ENCODE data around the gene ZFYVE16. TPM values are rescaled to one million over a fixed set of nuclear protein-coding genes. Genes with fewer than 3 reads are reported as not detected.

ZFYVE16 gene
- total RNA-seq, 1 donor from 2014 or later: 74.4 TPM

- Mint-ChIP-seq H3K27ac (no peak overlapping the region), H3K9me3 (ENCODE audit: low read depth) (peaks cover 6% of the 10 kb centered on the region), H3K27me3 (no peaks in the 10 kb centered on the region), H3K36me3 (ENCODE audit: insufficient read depth) (no peaks in the 10 kb centered on the region), H3K4me3 (ENCODE audit: low read depth) (no peak overlapping the region), H3K4me1 (ENCODE audit: low read depth) (no peaks in the 10 kb centered on the region)
- DNase-seq (ENCODE audit: low spot score, unreplicated experiment): no peak
- TF ChIP-seq CTCF (IDR thresholded peaks at IDR 0.05; ENCODE audit: unreplicated experiment): no peak
These were observed 88.0 kb downstream of the ZFYVE16 start for GRCh38 chr5:80495891-80496290.

- Mint-ChIP-seq H3K4me3 (ENCODE audit: low read depth) (no peak overlapping the region), H3K27ac (no peak overlapping the region), H3K9me3 (ENCODE audit: low read depth) (no peaks in the 10 kb centered on the region), H3K36me3 (ENCODE audit: insufficient read depth) (no peaks in the 10 kb centered on the region), H3K27me3 (no peaks in the 10 kb centered on the region), H3K4me1 (ENCODE audit: low read depth) (peaks cover 2% of the 10 kb centered on the region)
- DNase-seq (ENCODE audit: low spot score, unreplicated experiment): no peak
- TF ChIP-seq CTCF (IDR thresholded peaks at IDR 0.05; ENCODE audit: unreplicated experiment): no peak
These were observed 94.9 kb downstream of the ZFYVE16 start for GRCh38 chr5:80502800-80503199.

- Mint-ChIP-seq H3K27me3 (no peaks in the 10 kb centered on the region), H3K27ac (no peak overlapping the region), H3K9me3 (ENCODE audit: low read depth) (no peaks in the 10 kb centered on the region), H3K4me1 (ENCODE audit: low read depth) (peaks cover 2% of the 10 kb centered on the region), H3K36me3 (ENCODE audit: insufficient read depth) (no peaks in the 10 kb centered on the region), H3K4me3 (ENCODE audit: low read depth) (no peak overlapping the region)
- no peak for TF ChIP-seq CTCF (IDR thresholded peaks at IDR 0.05; ENCODE audit: unreplicated experiment)
- DNase-seq (ENCODE audit: low spot score, unreplicated experiment): no peak
These were observed 95.8 kb downstream of the ZFYVE16 start for GRCh38 chr5:80503641-80504040.

GRCh38 chr5:80504833-80505232 lies 97.0 kb downstream of the ZFYVE16 start:
- no peak overlapping the region for H3K27ac Mint-ChIP-seq
- no peaks in the 10 kb centered on the region for H3K36me3 Mint-ChIP-seq (ENCODE audit: insufficient read depth)
- no peak for DNase-seq (ENCODE audit: low spot score, unreplicated experiment)
- no peak overlapping the region for H3K4me3 Mint-ChIP-seq (ENCODE audit: low read depth)
- no peaks in the 10 kb centered on the region for H3K27me3 Mint-ChIP-seq
- H3K4me1 Mint-ChIP-seq (ENCODE audit: low read depth): peaks cover 2% of the 10 kb centered on the region
- TF ChIP-seq CTCF (IDR thresholded peaks at IDR 0.05; ENCODE audit: unreplicated experiment): no peak
- no peaks in the 10 kb centered on the region for H3K9me3 Mint-ChIP-seq (ENCODE audit: low read depth)

- no peak for DNase-seq (ENCODE audit: low spot score, unreplicated experiment)
- H3K27ac Mint-ChIP-seq: no peak overlapping the region
- TF ChIP-seq CTCF (IDR thresholded peaks at IDR 0.05; ENCODE audit: unreplicated experiment): no peak
- H3K4me1 Mint-ChIP-seq (ENCODE audit: low read depth): peaks cover 2% of the 10 kb centered on the region
- no peaks in the 10 kb centered on the region for H3K27me3 Mint-ChIP-seq
- no peaks in the 10 kb centered on the region for H3K36me3 Mint-ChIP-seq (ENCODE audit: insufficient read depth)
- no peaks in the 10 kb centered on the region for H3K9me3 Mint-ChIP-seq (ENCODE audit: low read depth)
- H3K4me3 Mint-ChIP-seq (ENCODE audit: low read depth): no peak overlapping the region
These were observed 99.8 kb downstream of the ZFYVE16 start for GRCh38 chr5:80507663-80508062.
